Suprapubic skin (tissue), 4 donors: ENCODE results near the gene MZF1. TPM values are rescaled to one million over a fixed set of nuclear protein-coding genes. Genes with fewer than 3 reads are reported as not detected.

Experiments used
- DNase-seq, 2 donors: peaks; one replicate each; pipeline ENCODE4 v3.0.0-alpha.2; 2019; ENCODE audit warnings: low spot score in 2 of 2
- H3K27ac ChIP-seq: fragments of 200-600 bp; sonication (generic); one replicate; pipeline ENCODE4 v1.5.1; 2019
- H3K27me3 ChIP-seq: fragments of 200-600 bp; sonication (generic); one replicate; pipeline ENCODE4 v1.5.1; 2019
- H3K36me3 ChIP-seq: fragments of 200-600 bp; sonication (generic); one replicate; pipeline ENCODE4 v1.5.1; 2019
- H3K4me1 ChIP-seq: fragments of 200-600 bp; sonication (generic); one replicate; pipeline ENCODE4 v1.5.1; 2019
- H3K4me3 ChIP-seq: fragments of 200-600 bp; sonication (generic); one replicate; pipeline ENCODE4 v1.5.1; 2019; ENCODE audit warnings: mild to moderate bottlenecking
- H3K9me3 ChIP-seq: fragments of 200-600 bp; sonication (generic); one replicate; pipeline ENCODE4 v1.5.1; 2019
- EP300 ChIP-seq: sonication (generic); formaldehyde crosslinking; IDR thresholded peaks from one replicate; pipeline ENCODE4 v1.6.1; 2017; ENCODE audit warnings: antibody characterized with exemption
- POLR2A ChIP-seq, 2 donors: fragments of 450-650 bp; IDR thresholded peaks; one replicate each; pipeline ENCODE4 v1.6.1; 2017; ENCODE audit warnings: antibody characterized with exemption in 2 of 2, mild to moderate bottlenecking in 2 of 2, moderate library complexity in 2 of 2
- POLR2AphosphoS5 ChIP-seq, 3 donors: sonication (generic); formaldehyde crosslinking; IDR thresholded peaks; one replicate each; pipeline ENCODE4 v1.6.1; 2017; ENCODE audit warnings: antibody characterized with exemption in 3 of 3
- WGBS: methylation state at CpG from one replicate; pipeline ENCODE4 v1.1.5; 2018; 5-methylcytosine and 5-hydroxymethylcytosine counted together
- total RNA-seq, 4 donors: library from RNA; depleted of rRNA; stranded (reverse); fragments of >200 nt; gene quantifications; one replicate each; pipeline ENCODE4 v1.1.0, GENCODE V29; 2016
- TF ChIP-seq, protein P1 (sequence below), 2 donors: fragments of 200-600 bp in 1 of 2; fragments of 450-650 bp in 1 of 2; sonication (generic) in 1 of 2; IDR thresholded peaks; one replicate each; pipeline ENCODE4 v1.5.1; 2016 to 2019; ENCODE audit warnings: antibody characterized with exemption in 2 of 2, mild to moderate bottlenecking in 1 of 2, moderate library complexity in 1 of 2

Gene MZF1
- total RNA-seq, 4 donors from 2014 or later, result 29.0 to 53.2 (median 37.5) TPM

DNA sequence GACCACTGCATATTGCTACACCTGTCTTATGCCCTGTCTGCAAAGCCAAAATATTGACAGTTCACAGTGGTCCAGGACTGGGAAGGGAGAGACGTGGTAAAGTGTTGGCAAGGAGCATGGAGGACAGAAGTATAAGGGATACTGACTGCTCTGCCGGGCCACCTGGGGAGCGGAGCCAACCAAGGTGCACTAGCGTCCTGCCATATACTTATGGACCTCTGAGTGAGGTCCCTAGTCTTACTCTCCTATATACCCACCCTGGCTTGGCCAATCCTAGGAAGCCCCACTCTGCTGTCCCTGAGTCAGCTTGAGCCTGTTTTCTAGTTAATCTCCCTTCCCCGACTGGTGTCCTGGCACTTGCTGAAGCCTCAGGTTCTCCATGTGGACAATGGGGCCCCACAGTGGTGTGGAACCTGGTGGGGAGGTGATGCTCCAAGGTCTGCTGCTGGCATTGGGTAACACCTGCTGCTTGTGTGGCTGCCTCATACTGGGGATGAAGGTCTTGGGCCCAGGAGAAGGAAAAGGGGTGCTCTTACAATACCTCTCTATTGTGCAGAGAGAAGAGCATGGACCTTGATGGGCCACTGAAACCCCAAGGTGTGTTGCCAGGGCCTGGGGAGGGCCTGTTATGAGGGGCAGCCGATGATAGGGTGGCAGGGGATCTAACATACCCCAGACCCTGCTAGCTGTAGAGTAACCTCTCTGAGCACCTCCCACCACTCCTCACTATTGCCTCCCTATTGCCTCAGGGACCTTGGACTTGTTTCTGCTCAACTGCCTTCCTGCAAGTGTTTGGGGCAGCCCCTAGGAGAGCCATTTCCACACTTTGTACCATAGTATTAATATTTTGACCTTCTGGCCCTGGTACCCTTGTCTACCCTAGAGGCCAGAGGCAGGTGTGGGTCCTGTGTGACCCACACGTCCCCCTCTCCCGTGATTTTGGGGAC is 36.0 kb downstream of the MZF1 start:
- no peak overlapping the region for H3K27ac ChIP-seq
- peaks cover 27% of the 10 kb centered on the region for H3K27me3 ChIP-seq
- H3K9me3 ChIP-seq, result no peaks in the 10 kb centered on the region
- WGBS, result 81% methylated on average over 6 of the region's 8 CpGs
- peaks cover 13% of the 10 kb centered on the region for H3K4me1 ChIP-seq
- H3K4me3 ChIP-seq, result no peak overlapping the region
- H3K36me3 ChIP-seq, result no peaks in the 10 kb centered on the region
- TF ChIP-seq EP300, result no peak
- no peak for TF ChIP-seq POLR2A (IDR thresholded peaks at IDR 0.05)
- no peak for TF ChIP-seq POLR2AphosphoS5 (IDR thresholded peaks at IDR 0.05)
- TF ChIP-seq, protein P1, sequence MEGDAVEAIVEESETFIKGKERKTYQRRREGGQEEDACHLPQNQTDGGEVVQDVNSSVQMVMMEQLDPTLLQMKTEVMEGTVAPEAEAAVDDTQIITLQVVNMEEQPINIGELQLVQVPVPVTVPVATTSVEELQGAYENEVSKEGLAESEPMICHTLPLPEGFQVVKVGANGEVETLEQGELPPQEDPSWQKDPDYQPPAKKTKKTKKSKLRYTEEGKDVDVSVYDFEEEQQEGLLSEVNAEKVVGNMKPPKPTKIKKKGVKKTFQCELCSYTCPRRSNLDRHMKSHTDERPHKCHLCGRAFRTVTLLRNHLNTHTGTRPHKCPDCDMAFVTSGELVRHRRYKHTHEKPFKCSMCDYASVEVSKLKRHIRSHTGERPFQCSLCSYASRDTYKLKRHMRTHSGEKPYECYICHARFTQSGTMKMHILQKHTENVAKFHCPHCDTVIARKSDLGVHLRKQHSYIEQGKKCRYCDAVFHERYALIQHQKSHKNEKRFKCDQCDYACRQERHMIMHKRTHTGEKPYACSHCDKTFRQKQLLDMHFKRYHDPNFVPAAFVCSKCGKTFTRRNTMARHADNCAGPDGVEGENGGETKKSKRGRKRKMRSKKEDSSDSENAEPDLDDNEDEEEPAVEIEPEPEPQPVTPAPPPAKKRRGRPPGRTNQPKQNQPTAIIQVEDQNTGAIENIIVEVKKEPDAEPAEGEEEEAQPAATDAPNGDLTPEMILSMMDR (IDR thresholded peaks at IDR 0.05), result no peak
- DNase-seq, result peak in 1 of 2 donors; percentile 44

DNA sequence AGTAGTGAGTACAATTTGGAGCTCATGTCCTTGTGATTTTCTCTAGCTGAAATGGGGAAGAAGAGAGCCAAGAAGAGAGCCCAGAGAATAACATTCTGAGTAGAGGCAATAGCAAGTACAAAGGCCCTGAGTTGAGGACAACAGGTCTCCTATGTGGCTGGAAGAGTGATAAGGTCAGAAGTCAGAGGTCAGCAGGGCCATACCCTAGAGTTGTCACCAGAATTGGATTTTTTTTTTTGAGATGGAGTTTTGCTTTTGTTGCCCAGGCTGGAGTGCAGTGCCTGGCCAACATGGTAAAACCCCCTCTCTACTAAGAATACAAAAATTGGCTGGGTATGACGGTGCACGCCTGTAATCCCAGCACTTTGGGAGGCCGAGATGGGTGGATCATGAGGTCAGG is 37.3 kb downstream of the MZF1 start:
- WGBS, result 97% methylated on average over 3 of the region's 3 CpGs
- H3K27ac ChIP-seq, result no peak overlapping the region
- DNase-seq, result no peak
- H3K36me3 ChIP-seq, result no peaks in the 10 kb centered on the region
- peaks cover 38% of the 10 kb centered on the region for H3K27me3 ChIP-seq
- peaks cover 13% of the 10 kb centered on the region for H3K4me1 ChIP-seq
- H3K4me3 ChIP-seq, result no peak overlapping the region
- TF ChIP-seq POLR2AphosphoS5 (IDR thresholded peaks at IDR 0.05), result no peak
- TF ChIP-seq, protein P1 (IDR thresholded peaks at IDR 0.05), result no peak
- no peak for TF ChIP-seq POLR2A (IDR thresholded peaks at IDR 0.05)
- no peak for TF ChIP-seq EP300
- no peaks in the 10 kb centered on the region for H3K9me3 ChIP-seq

DNA sequence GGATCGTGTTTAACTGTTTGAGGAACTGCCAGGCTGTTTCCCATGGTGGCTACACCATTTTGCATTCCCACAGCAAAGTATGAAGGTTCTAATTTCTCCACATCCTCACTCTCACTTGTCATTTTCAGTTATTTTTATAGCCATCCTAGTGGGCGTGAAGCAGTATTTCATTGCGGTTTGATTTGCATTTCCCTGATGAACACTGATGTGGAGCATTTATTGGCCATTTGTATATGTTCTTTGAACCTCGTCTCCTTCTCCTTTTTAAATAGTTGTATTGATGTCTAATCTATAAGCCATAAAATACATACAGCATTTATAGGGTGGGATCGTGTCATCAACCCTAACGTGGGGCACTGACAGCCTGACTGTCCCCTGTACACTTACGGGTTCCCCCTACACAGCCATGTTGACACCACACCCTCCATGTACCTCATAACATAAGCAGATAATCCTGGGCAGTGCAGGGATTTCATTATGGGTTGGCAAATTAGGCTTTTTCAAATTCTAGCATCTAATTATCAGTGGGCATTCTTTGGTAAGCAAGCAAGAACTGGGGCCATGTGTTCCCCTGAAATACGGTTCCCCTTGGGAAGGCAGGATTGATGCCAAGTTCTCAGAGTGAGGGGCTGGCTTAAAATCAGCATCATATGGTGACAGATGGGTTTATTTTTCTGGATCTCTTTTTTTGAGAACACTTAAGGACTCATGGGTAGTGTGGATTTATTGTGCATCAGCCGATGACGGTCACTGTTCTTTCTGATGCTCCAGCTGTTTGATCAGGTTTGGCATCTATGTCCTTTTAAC is 41.9 kb downstream of the MZF1 start:
- Histone ChIP-seq H3K9me3 (no peaks in the 10 kb centered on the region), H3K4me1 (no peaks in the 10 kb centered on the region), H3K27me3 (peaks cover 16% of the 10 kb centered on the region), H3K4me3 (no peak overlapping the region), H3K36me3 (no peaks in the 10 kb centered on the region), H3K27ac (no peak overlapping the region)
- no peak for DNase-seq
- WGBS, result 64% methylated on average over 10 of the region's 10 CpGs
- no peak for TF ChIP-seq POLR2AphosphoS5 (IDR thresholded peaks at IDR 0.05)
- TF ChIP-seq, protein P1 (IDR thresholded peaks at IDR 0.05), result no peak

DNA sequence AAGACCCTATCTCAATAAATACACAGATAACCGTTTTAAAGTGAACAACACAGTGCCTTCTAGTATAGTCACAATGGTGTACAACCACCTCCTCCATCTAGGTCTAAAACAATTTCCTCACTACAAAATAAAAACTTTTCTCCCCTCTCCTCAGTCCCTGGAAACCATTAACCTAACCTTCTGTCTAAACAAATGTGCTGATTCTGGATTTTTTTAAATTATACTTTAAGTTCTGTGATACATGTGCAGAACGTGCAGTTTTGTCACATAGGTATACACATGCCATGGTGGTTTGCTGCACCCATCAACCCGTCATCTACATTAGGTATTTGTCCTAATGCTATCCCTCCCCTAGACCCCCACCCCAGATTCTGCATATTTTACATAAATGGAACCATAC is 43.7 kb downstream of the MZF1 start:
- Histone ChIP-seq H3K27ac (no peak overlapping the region), H3K9me3 (no peaks in the 10 kb centered on the region), H3K4me1 (no peaks in the 10 kb centered on the region), H3K4me3 (no peak overlapping the region), H3K36me3 (no peaks in the 10 kb centered on the region), H3K27me3 (peaks cover 16% of the 10 kb centered on the region)
- WGBS, result 89% methylated on average over 3 of the region's 3 CpGs
- TF ChIP-seq POLR2AphosphoS5 (IDR thresholded peaks at IDR 0.05) (no peak), EP300 (no peak)
- no peak for DNase-seq

DNA sequence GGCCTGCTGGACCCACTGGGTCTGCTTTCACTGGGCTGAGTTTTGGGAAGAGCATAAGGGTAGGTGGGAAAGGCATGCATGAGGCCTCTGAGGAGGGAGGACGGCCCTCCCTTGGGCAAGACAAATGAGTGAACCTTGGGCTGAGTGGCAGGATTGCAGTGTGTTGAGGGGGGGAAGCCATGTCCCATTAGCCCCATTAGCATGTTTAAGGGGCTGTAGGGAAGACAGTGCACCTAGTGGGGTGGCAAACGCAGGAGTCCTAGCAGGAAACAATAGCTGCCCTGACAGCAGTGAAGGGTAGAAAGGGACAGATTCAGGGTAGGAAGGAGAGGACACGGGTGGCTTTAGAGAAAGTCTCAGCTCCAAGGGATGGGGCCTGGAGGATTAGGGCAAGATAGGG is 50.4 kb downstream of the MZF1 start:
- Histone ChIP-seq H3K27me3 (no peaks in the 10 kb centered on the region), H3K4me1 (peaks cover 23% of the 10 kb centered on the region), H3K4me3 (no peak overlapping the region), H3K36me3 (no peaks in the 10 kb centered on the region), H3K9me3 (no peaks in the 10 kb centered on the region), H3K27ac (no peak overlapping the region)
- TF ChIP-seq, protein P1 (IDR thresholded peaks at IDR 0.05), result no peak
- TF ChIP-seq EP300 (no peak), POLR2AphosphoS5 (IDR thresholded peaks at IDR 0.05) (no peak), POLR2A (IDR thresholded peaks at IDR 0.05) (no peak)
- DNase-seq, result no peak
- 86% methylated on average over 3 of the region's 3 CpGs for WGBS
